Activated gamma-delta T cell treated with Interleukin-2 at 50 U/mL for 16 hours (primary cell): ENCODE data around the gene WDR33.
"Not testable (repeated sequence)": the region's sequence is repeated elsewhere in the genome, so short reads cannot be mapped to it uniquely, and the experiment has no call there.

ENCODE experiments used
- DNase-seq: peaks from one replicate; pipeline ENCODE4 v3.0.0-alpha.2; 2020

WDR33 gene

GRCh38 chr2:127762441-127762840 lies 48.5 kb downstream of the WDR33 start:
- no peak for DNase-seq

- no peak for DNase-seq
These were observed 51.0 kb downstream of the WDR33 start for GRCh38 chr2:127759931-127760330.

GRCh38 chr2:127754186-127754585 lies 56.8 kb downstream of the WDR33 start:
- DNase-seq, result no peak

- DNase-seq, result no peak
These were observed 57.6 kb downstream of the WDR33 start for GRCh38 chr2:127753374-127753773.

- not testable (repeated sequence) for DNase-seq
These were observed 61.4 kb downstream of the WDR33 start for GRCh38 chr2:127749537-127749936.

GRCh38 chr2:127747621-127748020 lies 63.4 kb downstream of the WDR33 start:
- no peak for DNase-seq

- DNase-seq, result no peak
These were observed 67.4 kb downstream of the WDR33 start for GRCh38 chr2:127743477-127744026.

- DNase-seq, result no peak
These were observed 70.2 kb downstream of the WDR33 start for GRCh38 chr2:127740665-127741288.

GRCh38 chr2:127739800-127740199 lies 71.2 kb downstream of the WDR33 start:
- DNase-seq, result no peak

- DNase-seq, result no peak
These were observed 73.1 kb downstream of the WDR33 start for GRCh38 chr2:127737892-127738291.

GRCh38 chr2:127735537-127736399 lies 75.2 kb downstream of the WDR33 start:
- no peak for DNase-seq

- no peak for DNase-seq
These were observed 75.9 kb downstream of the WDR33 start for GRCh38 chr2:127735044-127735443.

GRCh38 chr2:127733816-127734537 lies 77.0 kb downstream of the WDR33 start:
- no peak for DNase-seq

GRCh38 chr2:127733113-127733815 lies 77.7 kb downstream of the WDR33 start:
- DNase-seq, result no peak

- DNase-seq, result no peak
These were observed 84.7 kb downstream of the WDR33 start for GRCh38 chr2:127726158-127726880.

GRCh38 chr2:127722807-127723206 lies 88.2 kb downstream of the WDR33 start:
- DNase-seq, result no peak

- DNase-seq, result no peak
These were observed 89.0 kb downstream of the WDR33 start for GRCh38 chr2:127721978-127722355.

- DNase-seq, result no peak
These were observed 89.5 kb downstream of the WDR33 start for GRCh38 chr2:127721311-127721977.

GRCh38 chr2:127719301-127720218 lies 91.4 kb downstream of the WDR33 start:
- no peak for DNase-seq

- DNase-seq, result no peak
These were observed 92.7 kb downstream of the WDR33 start for GRCh38 chr2:127718271-127718670.
